AG09309 (cell line): Measurements from ENCODE around the gene COL18A1.

ENCODE experiments used
- DNase-seq: peaks from one replicate; pipeline ENCODE4 v3.0.0-alpha.2; 2010; ENCODE audit warnings: low read depth
- H3K4me3 ChIP-seq: 2 replicates; pipeline ENCODE4 v1.5.1; 2011; ENCODE audit warnings: mild to moderate bottlenecking, low read depth, low read length, moderate library complexity; ENCODE audit not compliant: control insufficient read depth
- CTCF ChIP-seq: IDR thresholded peaks from 2 replicates; pipeline ENCODE4 v1.5.1; 2011; ENCODE audit warnings: mild to moderate bottlenecking, low read depth, low read length, inconsistent platforms; ENCODE audit not compliant: insufficient read depth, control insufficient read depth; ENCODE audit errors: missing control alignments

COL18A1 gene

GRCh38 chr21:45379901-45380330 is 25.0 kb upstream of the COL18A1 start:
- TF ChIP-seq CTCF, result no peak
- no peak for DNase-seq

GRCh38 chr21:45380566-45380965 is 24.4 kb upstream of the COL18A1 start:
- no peak for TF ChIP-seq CTCF
- no peak overlapping the region for H3K4me3 ChIP-seq
- no peak for DNase-seq

More at GRCh38 chr21:45379901-45380330, 25.0 kb upstream of the COL18A1 start:
- H3K4me3 ChIP-seq, result no peak overlapping the region

GRCh38 chr21:45381036-45381787 is 23.8 kb upstream of the COL18A1 start:
- DNase-seq, result no peak
- no peak for TF ChIP-seq CTCF
- no peak overlapping the region for H3K4me3 ChIP-seq

- TF ChIP-seq CTCF, result no peak
- DNase-seq, result no peak
- H3K4me3 ChIP-seq, result no peak overlapping the region
These were observed 22.9 kb upstream of the COL18A1 start for GRCh38 chr21:45381865-45382696.

- DNase-seq, result no peak
- no peak overlapping the region for H3K4me3 ChIP-seq
- no peak for TF ChIP-seq CTCF
These were observed 22.3 kb upstream of the COL18A1 start for GRCh38 chr21:45382697-45382997.

GRCh38 chr21:45383111-45383614 is 21.8 kb upstream of the COL18A1 start:
- H3K4me3 ChIP-seq, result no peak overlapping the region
- no peak for TF ChIP-seq CTCF
- DNase-seq, result no peak
